K562 (cell line): Measurements from ENCODE around the gene CTDNEP1. TPM values are rescaled to one million over a fixed set of nuclear protein-coding genes. Genes with fewer than 3 reads are reported as not detected.

ENCODE experiments used
- CREM ChIP-seq: IDR thresholded peaks from 2 replicates; pipeline ENCODE4 v1.6.1; 2014; ENCODE audit warnings: antibody characterized with exemption, low read depth
- CXXC5 ChIP-seq: fragments of 250-450 bp; sonication (Bioruptor Pico); IDR thresholded peaks from 2 replicates; pipeline ENCODE4 v1.8.0; 2022; ENCODE audit warnings: inconsistent platforms, mild to moderate bottlenecking, moderate library complexity
- NCOA4 ChIP-seq: fragments of 450-650 bp; IDR thresholded peaks from 2 replicates; pipeline ENCODE4 v1.6.1; 2018; ENCODE audit warnings: mild to moderate bottlenecking; ENCODE audit not compliant: partially characterized antibody
- RB1 ChIP-seq: fragments of 450-650 bp; IDR thresholded peaks from 2 replicates; pipeline ENCODE4 v1.6.1; 2017; ENCODE audit warnings: low read depth, mild to moderate bottlenecking
- RCOR1 ChIP-seq, 2 experiments: IDR thresholded peaks; 2 replicates each; pipeline ENCODE4 v1.6.1; 2012; ENCODE audit warnings: low read depth in 2 of 2, low read length in 2 of 2, borderline replicate concordance in 1 of 2, improper control_type of control experiment in 1 of 2
- SIRT6 ChIP-seq: IDR thresholded peaks from one replicate; pipeline ENCODE4 v1.6.1; 2012; ENCODE audit warnings: low read depth, mild to moderate bottlenecking, control low read depth, inconsistent platforms, low read length, moderate library complexity
- SIX5 ChIP-seq, 2 experiments: IDR thresholded peaks; 2 replicates each; pipeline ENCODE4 v1.6.1; 2011; ENCODE audit warnings: low read length in 2 of 2, borderline replicate concordance in 1 of 2, low read depth in 1 of 2, mild to moderate bottlenecking in 1 of 2, moderate library complexity in 1 of 2; ENCODE audit not compliant: insufficient read depth in 1 of 2
- YBX1 ChIP-seq: fragments of 450-650 bp; IDR thresholded peaks from 2 replicates; pipeline ENCODE4 v1.7.1; 2016; ENCODE audit warnings: mild to moderate bottlenecking
- ZBTB7A ChIP-seq: IDR thresholded peaks from 2 replicates; pipeline ENCODE4 v1.6.1; 2011; ENCODE audit warnings: low read depth, mild to moderate bottlenecking, low read length, moderate library complexity, borderline replicate concordance; ENCODE audit not compliant: control insufficient read depth
- ZFX ChIP-seq: sonication (generic); formaldehyde crosslinking; IDR thresholded peaks from 2 replicates; pipeline ENCODE4 v1.8.0; 2022; ENCODE audit warnings: mild to moderate bottlenecking, missing genetic modification reagents, moderate library complexity
- polyA plus RNA-seq, 8 experiments: library from polyadenylated mRNA; depleted of rRNA in 4 of 8; stranded (reverse) in 5 of 8; unstranded in 3 of 8; fragments of >200 nt; fragmentation: Nextera tagmentation in 2 of 8; fragmentation: Illumina TruSeq in 1 of 8; extraction: Ambion mirVana in 2 of 8; extraction: Trizol in 1 of 8; gene quantifications; 2 replicates each; pipeline versions ENCODE4 v1.2.1 to v1.2.3, GENCODE V29; 2011 to 2014; ENCODE audit warnings: inconsistent platforms in 1 of 8, missing spikeins in 1 of 8
- total RNA-seq, 7 experiments: library from RNA; depleted of rRNA in 6 of 7; stranded (reverse); fragments of >200 nt in 6 of 7; fragmentation: Illumina TruSeq in 2 of 7; extraction: Trizol in 2 of 7; gene quantifications; 2 replicates each; pipeline versions ENCODE4 v1.2.1 to v1.2.3, GENCODE V29; 2011 to 2021; ENCODE audit warnings: low replicate concordance in 1 of 7
- TF ChIP-seq, protein P1 (sequence below): fragments of 450-650 bp; IDR thresholded peaks from 2 replicates; pipeline ENCODE4 v1.6.1; 2016; ENCODE audit warnings: mild to moderate bottlenecking, moderate library complexity
- TF ChIP-seq, protein P2 (sequence below): sonication (generic); formaldehyde crosslinking; IDR thresholded peaks from 2 replicates; pipeline ENCODE4 v1.9.0; 2022; ENCODE audit warnings: mild to moderate bottlenecking, missing genetic modification reagents
- TF ChIP-seq, protein P3 (sequence below): fragments of 450-650 bp; formaldehyde crosslinking; conservative IDR thresholded peaks from 2 replicates; pipeline ENCODE4 v1.4.0; 2022; ENCODE audit warnings: mild to moderate bottlenecking, missing genetic modification characterization

CTDNEP1 gene
- total and polyA plus RNA-seq, 9 of the 15 experiments (the other 6 are each of a cell fraction or from before 2014, with no cell fraction given): 10.7 to 150 (median 28.5) TPM

GRCh38 chr17:7281074-7281952, 29.8 kb upstream of the CTDNEP1 start, which contains the start of gene SLC2A4 (continued):
- TF ChIP-seq, protein P1, sequence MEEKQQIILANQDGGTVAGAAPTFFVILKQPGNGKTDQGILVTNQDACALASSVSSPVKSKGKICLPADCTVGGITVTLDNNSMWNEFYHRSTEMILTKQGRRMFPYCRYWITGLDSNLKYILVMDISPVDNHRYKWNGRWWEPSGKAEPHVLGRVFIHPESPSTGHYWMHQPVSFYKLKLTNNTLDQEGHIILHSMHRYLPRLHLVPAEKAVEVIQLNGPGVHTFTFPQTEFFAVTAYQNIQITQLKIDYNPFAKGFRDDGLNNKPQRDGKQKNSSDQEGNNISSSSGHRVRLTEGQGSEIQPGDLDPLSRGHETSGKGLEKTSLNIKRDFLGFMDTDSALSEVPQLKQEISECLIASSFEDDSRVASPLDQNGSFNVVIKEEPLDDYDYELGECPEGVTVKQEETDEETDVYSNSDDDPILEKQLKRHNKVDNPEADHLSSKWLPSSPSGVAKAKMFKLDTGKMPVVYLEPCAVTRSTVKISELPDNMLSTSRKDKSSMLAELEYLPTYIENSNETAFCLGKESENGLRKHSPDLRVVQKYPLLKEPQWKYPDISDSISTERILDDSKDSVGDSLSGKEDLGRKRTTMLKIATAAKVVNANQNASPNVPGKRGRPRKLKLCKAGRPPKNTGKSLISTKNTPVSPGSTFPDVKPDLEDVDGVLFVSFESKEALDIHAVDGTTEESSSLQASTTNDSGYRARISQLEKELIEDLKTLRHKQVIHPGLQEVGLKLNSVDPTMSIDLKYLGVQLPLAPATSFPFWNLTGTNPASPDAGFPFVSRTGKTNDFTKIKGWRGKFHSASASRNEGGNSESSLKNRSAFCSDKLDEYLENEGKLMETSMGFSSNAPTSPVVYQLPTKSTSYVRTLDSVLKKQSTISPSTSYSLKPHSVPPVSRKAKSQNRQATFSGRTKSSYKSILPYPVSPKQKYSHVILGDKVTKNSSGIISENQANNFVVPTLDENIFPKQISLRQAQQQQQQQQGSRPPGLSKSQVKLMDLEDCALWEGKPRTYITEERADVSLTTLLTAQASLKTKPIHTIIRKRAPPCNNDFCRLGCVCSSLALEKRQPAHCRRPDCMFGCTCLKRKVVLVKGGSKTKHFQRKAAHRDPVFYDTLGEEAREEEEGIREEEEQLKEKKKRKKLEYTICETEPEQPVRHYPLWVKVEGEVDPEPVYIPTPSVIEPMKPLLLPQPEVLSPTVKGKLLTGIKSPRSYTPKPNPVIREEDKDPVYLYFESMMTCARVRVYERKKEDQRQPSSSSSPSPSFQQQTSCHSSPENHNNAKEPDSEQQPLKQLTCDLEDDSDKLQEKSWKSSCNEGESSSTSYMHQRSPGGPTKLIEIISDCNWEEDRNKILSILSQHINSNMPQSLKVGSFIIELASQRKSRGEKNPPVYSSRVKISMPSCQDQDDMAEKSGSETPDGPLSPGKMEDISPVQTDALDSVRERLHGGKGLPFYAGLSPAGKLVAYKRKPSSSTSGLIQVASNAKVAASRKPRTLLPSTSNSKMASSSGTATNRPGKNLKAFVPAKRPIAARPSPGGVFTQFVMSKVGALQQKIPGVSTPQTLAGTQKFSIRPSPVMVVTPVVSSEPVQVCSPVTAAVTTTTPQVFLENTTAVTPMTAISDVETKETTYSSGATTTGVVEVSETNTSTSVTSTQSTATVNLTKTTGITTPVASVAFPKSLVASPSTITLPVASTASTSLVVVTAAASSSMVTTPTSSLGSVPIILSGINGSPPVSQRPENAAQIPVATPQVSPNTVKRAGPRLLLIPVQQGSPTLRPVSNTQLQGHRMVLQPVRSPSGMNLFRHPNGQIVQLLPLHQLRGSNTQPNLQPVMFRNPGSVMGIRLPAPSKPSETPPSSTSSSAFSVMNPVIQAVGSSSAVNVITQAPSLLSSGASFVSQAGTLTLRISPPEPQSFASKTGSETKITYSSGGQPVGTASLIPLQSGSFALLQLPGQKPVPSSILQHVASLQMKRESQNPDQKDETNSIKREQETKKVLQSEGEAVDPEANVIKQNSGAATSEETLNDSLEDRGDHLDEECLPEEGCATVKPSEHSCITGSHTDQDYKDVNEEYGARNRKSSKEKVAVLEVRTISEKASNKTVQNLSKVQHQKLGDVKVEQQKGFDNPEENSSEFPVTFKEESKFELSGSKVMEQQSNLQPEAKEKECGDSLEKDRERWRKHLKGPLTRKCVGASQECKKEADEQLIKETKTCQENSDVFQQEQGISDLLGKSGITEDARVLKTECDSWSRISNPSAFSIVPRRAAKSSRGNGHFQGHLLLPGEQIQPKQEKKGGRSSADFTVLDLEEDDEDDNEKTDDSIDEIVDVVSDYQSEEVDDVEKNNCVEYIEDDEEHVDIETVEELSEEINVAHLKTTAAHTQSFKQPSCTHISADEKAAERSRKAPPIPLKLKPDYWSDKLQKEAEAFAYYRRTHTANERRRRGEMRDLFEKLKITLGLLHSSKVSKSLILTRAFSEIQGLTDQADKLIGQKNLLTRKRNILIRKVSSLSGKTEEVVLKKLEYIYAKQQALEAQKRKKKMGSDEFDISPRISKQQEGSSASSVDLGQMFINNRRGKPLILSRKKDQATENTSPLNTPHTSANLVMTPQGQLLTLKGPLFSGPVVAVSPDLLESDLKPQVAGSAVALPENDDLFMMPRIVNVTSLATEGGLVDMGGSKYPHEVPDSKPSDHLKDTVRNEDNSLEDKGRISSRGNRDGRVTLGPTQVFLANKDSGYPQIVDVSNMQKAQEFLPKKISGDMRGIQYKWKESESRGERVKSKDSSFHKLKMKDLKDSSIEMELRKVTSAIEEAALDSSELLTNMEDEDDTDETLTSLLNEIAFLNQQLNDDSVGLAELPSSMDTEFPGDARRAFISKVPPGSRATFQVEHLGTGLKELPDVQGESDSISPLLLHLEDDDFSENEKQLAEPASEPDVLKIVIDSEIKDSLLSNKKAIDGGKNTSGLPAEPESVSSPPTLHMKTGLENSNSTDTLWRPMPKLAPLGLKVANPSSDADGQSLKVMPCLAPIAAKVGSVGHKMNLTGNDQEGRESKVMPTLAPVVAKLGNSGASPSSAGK: 0 out of 2 replicates have a peak, but pooled peaks have one; percentile 47
- TF ChIP-seq ZFX (CRISPR knock-in tag) (peak; percentile 34; the same call in 1 of the 2 replicates), NCOA4 (no peak), YBX1 (no peak), CREM (peak; percentile 16; the same call in 1 of the 2 replicates), RCOR1 (IDR thresholded peaks at IDR 0.05; ENCODE audit: borderline replicate concordance in 1 of 2, low read depth in 2 of 2, low read length in 2 of 2) (no peak), RB1 (peak; percentile 16; the same call in 1 of the 2 replicates), SIX5 (IDR thresholded peaks at IDR 0.05; ENCODE audit: borderline replicate concordance in 1 of 2, insufficient read depth in 1 of 2, low read depth in 1 of 2, low read length in 2 of 2) (no peak), CXXC5 (CRISPR knock-in tag) (peak; percentile 14; the same call in 1 of the 2 replicates), SIRT6 (no peak), ZBTB7A (peak; percentile 45)
- TF ChIP-seq, protein P2, sequence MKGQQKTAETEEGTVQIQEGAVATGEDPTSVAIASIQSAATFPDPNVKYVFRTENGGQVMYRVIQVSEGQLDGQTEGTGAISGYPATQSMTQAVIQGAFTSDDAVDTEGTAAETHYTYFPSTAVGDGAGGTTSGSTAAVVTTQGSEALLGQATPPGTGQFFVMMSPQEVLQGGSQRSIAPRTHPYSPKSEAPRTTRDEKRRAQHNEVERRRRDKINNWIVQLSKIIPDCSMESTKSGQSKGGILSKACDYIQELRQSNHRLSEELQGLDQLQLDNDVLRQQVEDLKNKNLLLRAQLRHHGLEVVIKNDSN (CRISPR knock-in tag): peak; percentile 46; the same call in 1 of the 2 replicates
- TF ChIP-seq, protein P3, sequence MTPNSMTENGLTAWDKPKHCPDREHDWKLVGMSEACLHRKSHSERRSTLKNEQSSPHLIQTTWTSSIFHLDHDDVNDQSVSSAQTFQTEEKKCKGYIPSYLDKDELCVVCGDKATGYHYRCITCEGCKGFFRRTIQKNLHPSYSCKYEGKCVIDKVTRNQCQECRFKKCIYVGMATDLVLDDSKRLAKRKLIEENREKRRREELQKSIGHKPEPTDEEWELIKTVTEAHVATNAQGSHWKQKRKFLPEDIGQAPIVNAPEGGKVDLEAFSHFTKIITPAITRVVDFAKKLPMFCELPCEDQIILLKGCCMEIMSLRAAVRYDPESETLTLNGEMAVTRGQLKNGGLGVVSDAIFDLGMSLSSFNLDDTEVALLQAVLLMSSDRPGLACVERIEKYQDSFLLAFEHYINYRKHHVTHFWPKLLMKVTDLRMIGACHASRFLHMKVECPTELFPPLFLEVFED (CRISPR knock-in tag): no peak
